Liver (tissue), 9 donors: ENCODE data around the gene FAM136A. TPM values are rescaled to one million over a fixed set of nuclear protein-coding genes. Genes with fewer than 3 reads are reported as not detected.

Experiments used
- DNase-seq: peaks from one replicate; pipeline ENCODE4 v3.0.0-alpha.2; 2017; ENCODE audit warnings: low spot score
- H3K27ac ChIP-seq, 2 donors: one replicate each; pipeline ENCODE4 v1.7.0; 2013; ENCODE audit warnings: inconsistent platforms in 2 of 2, low read length in 2 of 2, control low read depth in 1 of 2, low read depth in 1 of 2, mild to moderate bottlenecking in 1 of 2
- H3K27me3 ChIP-seq, 4 donors: one replicate each; pipeline versions ENCODE4 v1.6.1 to v1.7.0; 2013; ENCODE audit warnings: low read length in 3 of 4, inconsistent platforms in 1 of 4, mild to moderate bottlenecking in 1 of 4, moderate library complexity in 1 of 4; ENCODE audit not compliant: control insufficient read depth in 4 of 4, insufficient read depth in 4 of 4
- H3K36me3 ChIP-seq, 4 donors: one replicate each; pipeline versions ENCODE4 v1.6.1 to v1.7.0; 2013; ENCODE audit warnings: low read length in 3 of 4, mild to moderate bottlenecking in 3 of 4, low read depth in 1 of 4, moderate library complexity in 1 of 4; ENCODE audit not compliant: control insufficient read depth in 4 of 4, insufficient read depth in 3 of 4
- H3K4me1 ChIP-seq, 4 donors: one replicate each; pipeline versions ENCODE4 v1.6.1 to v1.7.0; 2013; ENCODE audit warnings: low read length in 3 of 4, mild to moderate bottlenecking in 3 of 4, moderate library complexity in 1 of 4; ENCODE audit not compliant: control insufficient read depth in 4 of 4, insufficient read depth in 4 of 4
- H3K4me3 ChIP-seq, 3 donors: one replicate each; pipeline versions ENCODE4 v1.6.1 to v1.7.0; 2013; ENCODE audit warnings: low read length in 3 of 3, control low read depth in 1 of 3, low read depth in 1 of 3, mild to moderate bottlenecking in 1 of 3
- H3K9ac ChIP-seq, 2 donors: one replicate each; pipeline ENCODE4 v1.7.0; 2013; ENCODE audit warnings: low read length in 2 of 2, mild to moderate bottlenecking in 2 of 2, moderate library complexity in 2 of 2, control low read depth in 1 of 2, low read depth in 1 of 2
- H3K9me3 ChIP-seq, 4 donors: one replicate each; pipeline versions ENCODE4 v1.6.1 to v1.7.0; 2013; ENCODE audit warnings: low read length in 3 of 4; ENCODE audit not compliant: control insufficient read depth in 4 of 4
- CTCF ChIP-seq: fragments of 150-350 bp; IDR thresholded peaks from 2 replicates; pipeline ENCODE4 v1.5.1; 2017; ENCODE audit warnings: improper control_type of control experiment, low read depth, low read length; ENCODE audit not compliant: missing input control
- FOXA2 ChIP-seq: IDR thresholded peaks from 2 replicates; pipeline ENCODE4 v1.6.1; 2016; ENCODE audit warnings: antibody characterized with exemption
- HNF4A ChIP-seq, 2 donors: conservative IDR thresholded peaks; 2 replicates each; pipeline ENCODE4 v1.6.1; 2016; ENCODE audit warnings: antibody characterized with exemption in 2 of 2, mild to moderate bottlenecking in 2 of 2
- NR2F2 ChIP-seq: IDR thresholded peaks from 2 replicates; pipeline ENCODE4 v1.6.1; 2016; ENCODE audit warnings: antibody characterized with exemption
- RAD21 ChIP-seq, 2 donors: IDR thresholded peaks; 2 replicates each; pipeline ENCODE4 v1.6.1; 2016; ENCODE audit warnings: antibody characterized with exemption in 2 of 2, mild to moderate bottlenecking in 2 of 2
- RXRA ChIP-seq, 2 donors: IDR thresholded peaks; 2 replicates each; pipeline ENCODE4 v1.6.1; 2017 to 2018; ENCODE audit warnings: antibody characterized with exemption in 2 of 2, mild to moderate bottlenecking in 1 of 2
- SP1 ChIP-seq: IDR thresholded peaks from 2 replicates; pipeline ENCODE4 v1.6.1; 2018; ENCODE audit warnings: antibody characterized with exemption, mild to moderate bottlenecking
- TAF1 ChIP-seq: conservative IDR thresholded peaks from 2 replicates; pipeline ENCODE4 v1.6.1; 2016; ENCODE audit warnings: antibody characterized with exemption, mild to moderate bottlenecking
- YY1 ChIP-seq: IDR thresholded peaks from 2 replicates; pipeline ENCODE4 v1.6.1; 2016; ENCODE audit warnings: antibody characterized with exemption, mild to moderate bottlenecking
- ZBTB33 ChIP-seq: IDR thresholded peaks from 2 replicates; pipeline ENCODE4 v1.6.1; 2016; ENCODE audit warnings: antibody characterized with exemption
- WGBS: extraction: QIAGEN DNeasy Blood & Tissue Kit; methylation state at CpG from one replicate; pipeline ENCODE4 v1.1.7; 2013; 5-methylcytosine and 5-hydroxymethylcytosine counted together
- polyA plus RNA-seq, 2 donors: library from polyadenylated mRNA; stranded (reverse) in 1 of 2; unstranded in 1 of 2; fragments of 200-250 nt in 1 of 2; fragments of >200 nt in 1 of 2; fragmentation: Nextera tagmentation in 1 of 2; extraction: Ambion mirVana in 1 of 2; gene quantifications; one replicate each; pipeline versions ENCODE4 v1.2.1 to v1.2.3, GENCODE V29; 2013 to 2015
- total RNA-seq, 2 donors: library from RNA; depleted of rRNA; stranded (reverse); fragments of >200 nt; gene quantifications; one replicate each; pipeline ENCODE4 v1.2.3, GENCODE V29; 2014
- TF ChIP-seq, protein P1 (sequence below): IDR thresholded peaks from 2 replicates; pipeline ENCODE4 v1.6.1; 2016; ENCODE audit warnings: antibody characterized with exemption, mild to moderate bottlenecking
- donor health status: healthy.
- donor health status: healthy.
- donor health status: healthy.
- donor health status: healthy.
- donor health status: healthy.

Gene FAM136A
- total and polyA plus RNA-seq, 4 donors: 20.9 to 35.8 (median 24.2) TPM

GRCh38 chr2:70261501-70261900 is 40.4 kb downstream of the FAM136A start:
- no peak overlapping the region for H3K27ac ChIP-seq
- 89% methylated on average over 1 of the region's 1 CpG for WGBS
- DNase-seq: no peak
- peaks cover 6 to 36% (median 24%) of the 10 kb centered on the region in 4 donors for H3K4me1 ChIP-seq
- H3K4me3 ChIP-seq: no peak overlapping the region
- H3K36me3 ChIP-seq: peaks cover 0 to 28% (median 6%) of the 10 kb centered on the region in 4 donors
- TF ChIP-seq RAD21 (IDR thresholded peaks at IDR 0.05) (no peak), SP1 (no peak), ZBTB33 (no peak), YY1 (no peak), RXRA (IDR thresholded peaks at IDR 0.05) (no peak), CTCF (no peak), TAF1 (no peak)
- peak overlapping the region in 1 of 2 donors; percentile 43 for H3K9ac ChIP-seq
- no peaks in the 10 kb centered on the region for H3K9me3 ChIP-seq
- no peaks in the 10 kb centered on the region for H3K27me3 ChIP-seq

- Histone ChIP-seq H3K9me3 (no peaks in the 10 kb centered on the region), H3K4me3 (peak overlapping the region; percentile 68 to 87 (median 87))
- no peak for DNase-seq
Observed at GRCh38 chr2:70258532-70258875, 43.4 kb downstream of the FAM136A start.

More at GRCh38 chr2:70258532-70258875, 43.4 kb downstream of the FAM136A start:
- 5% methylated on average over 12 of the region's 12 CpGs for WGBS
- TF ChIP-seq YY1: no peak
- TF ChIP-seq FOXA2: no peak
- peak; percentile 63 to 74 for TF ChIP-seq RXRA (IDR thresholded peaks at IDR 0.05)
- TF ChIP-seq, protein P1, sequence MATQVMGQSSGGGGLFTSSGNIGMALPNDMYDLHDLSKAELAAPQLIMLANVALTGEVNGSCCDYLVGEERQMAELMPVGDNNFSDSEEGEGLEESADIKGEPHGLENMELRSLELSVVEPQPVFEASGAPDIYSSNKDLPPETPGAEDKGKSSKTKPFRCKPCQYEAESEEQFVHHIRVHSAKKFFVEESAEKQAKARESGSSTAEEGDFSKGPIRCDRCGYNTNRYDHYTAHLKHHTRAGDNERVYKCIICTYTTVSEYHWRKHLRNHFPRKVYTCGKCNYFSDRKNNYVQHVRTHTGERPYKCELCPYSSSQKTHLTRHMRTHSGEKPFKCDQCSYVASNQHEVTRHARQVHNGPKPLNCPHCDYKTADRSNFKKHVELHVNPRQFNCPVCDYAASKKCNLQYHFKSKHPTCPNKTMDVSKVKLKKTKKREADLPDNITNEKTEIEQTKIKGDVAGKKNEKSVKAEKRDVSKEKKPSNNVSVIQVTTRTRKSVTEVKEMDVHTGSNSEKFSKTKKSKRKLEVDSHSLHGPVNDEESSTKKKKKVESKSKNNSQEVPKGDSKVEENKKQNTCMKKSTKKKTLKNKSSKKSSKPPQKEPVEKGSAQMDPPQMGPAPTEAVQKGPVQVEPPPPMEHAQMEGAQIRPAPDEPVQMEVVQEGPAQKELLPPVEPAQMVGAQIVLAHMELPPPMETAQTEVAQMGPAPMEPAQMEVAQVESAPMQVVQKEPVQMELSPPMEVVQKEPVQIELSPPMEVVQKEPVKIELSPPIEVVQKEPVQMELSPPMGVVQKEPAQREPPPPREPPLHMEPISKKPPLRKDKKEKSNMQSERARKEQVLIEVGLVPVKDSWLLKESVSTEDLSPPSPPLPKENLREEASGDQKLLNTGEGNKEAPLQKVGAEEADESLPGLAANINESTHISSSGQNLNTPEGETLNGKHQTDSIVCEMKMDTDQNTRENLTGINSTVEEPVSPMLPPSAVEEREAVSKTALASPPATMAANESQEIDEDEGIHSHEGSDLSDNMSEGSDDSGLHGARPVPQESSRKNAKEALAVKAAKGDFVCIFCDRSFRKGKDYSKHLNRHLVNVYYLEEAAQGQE: peak; percentile 17
- TF ChIP-seq HNF4A (conservative IDR thresholded peaks at IDR 0.05): peak; percentile 22 to 31
- peak; percentile 30 for TF ChIP-seq SP1
- TF ChIP-seq NR2F2: peak; percentile 29
- Histone ChIP-seq H3K4me1 (peaks cover 6 to 30% (median 24%) of the 10 kb centered on the region in 4 donors), H3K36me3 (peaks cover 0 to 18% (median 4%) of the 10 kb centered on the region in 4 donors), H3K9ac (peak overlapping the region in 1 of 2 donors; percentile 66), H3K27ac (peak overlapping the region; percentile 65 to 83), H3K27me3 (no peaks in the 10 kb centered on the region)
